Naive thymus-derived CD4-positive, alpha-beta T cell (primary cell): ENCODE data around the gene RFK. TPM values are rescaled to one million over a fixed set of nuclear protein-coding genes. Genes with fewer than 3 reads are reported as not detected.

Experiments used
- ATAC-seq: fragments of 150-1000 bp; cut with Tn5 transposase; 2 replicates; pipeline ENCODE4 v1.10.0; 2021; ENCODE audit warnings: mild to moderate bottlenecking, moderate library complexity
- CTCF ChIA-PET: fragments of 350-600 bp; sonication (Branson Sonifier 250); formaldehyde crosslinking; loops from one replicate; lab custom pipeline; 2021; ENCODE audit warnings: antibody characterized with exemption; lab: Charles Lee
- POLR2A ChIA-PET: fragments of 350-600 bp; sonication (Branson Sonifier 250); formaldehyde crosslinking; loops from one replicate; lab custom pipeline; 2021; ENCODE audit warnings: antibody characterized with exemption, inconsistent platforms; lab: Charles Lee
- DNase-seq, 9 donors: peaks; one replicate each; pipeline versions ENCODE4 v3.0.0 to v3.0.0-alpha.2; 2020 to 2022; ENCODE audit warnings: mixed read lengths in 1 of 9
- H3K27ac ChIP-seq: one replicate; pipeline ENCODE4 v1.7.0; 2013; ENCODE audit warnings: mild to moderate bottlenecking, low read depth, low read length, moderate library complexity
- H3K27me3 ChIP-seq, 2 donors: one replicate each; pipeline ENCODE4 v1.7.0; 2013; ENCODE audit warnings: low read length in 2 of 2, mild to moderate bottlenecking in 2 of 2, moderate library complexity in 2 of 2; ENCODE audit not compliant: control insufficient read depth in 2 of 2, insufficient read depth in 2 of 2
- H3K36me3 ChIP-seq, 3 experiments: 1 replicate in 2 of 3; 2 replicates in 1 of 3; pipeline ENCODE4 v1.7.0; 2013; ENCODE audit warnings: low read length in 3 of 3, mild to moderate bottlenecking in 3 of 3, moderate library complexity in 1 of 3; ENCODE audit not compliant: insufficient read depth in 3 of 3, control insufficient read depth in 2 of 3
- H3K4me1 ChIP-seq, 2 donors: one replicate each; pipeline ENCODE4 v1.7.0; 2013; ENCODE audit warnings: low read length in 2 of 2, mild to moderate bottlenecking in 2 of 2, moderate library complexity in 1 of 2; ENCODE audit not compliant: control insufficient read depth in 2 of 2, insufficient read depth in 2 of 2
- H3K4me3 ChIP-seq: 2 replicates; pipeline ENCODE4 v1.7.0; 2013; ENCODE audit warnings: mild to moderate bottlenecking, low read length
- H3K9me3 ChIP-seq, 3 experiments: 1 replicate in 2 of 3; 2 replicates in 1 of 3; pipeline ENCODE4 v1.7.0; 2013; ENCODE audit warnings: low read length in 3 of 3; ENCODE audit not compliant: control insufficient read depth in 2 of 3
- H3K27ac Mint-ChIP-seq, 9 donors: one replicate each; pipeline ENCODE4 v1.8.0; 2020 to 2022; ENCODE audit warnings: mixed read lengths in 9 of 9, mild to moderate bottlenecking in 8 of 9, moderate library complexity in 5 of 9, inconsistent platforms in 2 of 9
- H3K27me3 Mint-ChIP-seq, 5 donors: one replicate each; pipeline ENCODE4 v1.8.0; 2021 to 2022; ENCODE audit warnings: mixed read lengths in 5 of 5, mild to moderate bottlenecking in 1 of 5
- H3K36me3 Mint-ChIP-seq, 5 donors: one replicate each; pipeline ENCODE4 v1.8.0; 2020 to 2022; ENCODE audit warnings: mixed read lengths in 5 of 5, mild to moderate bottlenecking in 3 of 5, inconsistent platforms in 1 of 5
- H3K4me1 Mint-ChIP-seq, 7 donors: one replicate each; pipeline ENCODE4 v1.8.0; 2020 to 2022; ENCODE audit warnings: mixed read lengths in 7 of 7, mild to moderate bottlenecking in 3 of 7, inconsistent platforms in 1 of 7
- H3K4me3 Mint-ChIP-seq, 10 donors: one replicate each; pipeline ENCODE4 v1.8.0; 2020 to 2022; ENCODE audit warnings: mild to moderate bottlenecking in 10 of 10, mixed read lengths in 10 of 10, moderate library complexity in 6 of 10, inconsistent platforms in 2 of 10
- H3K9me3 Mint-ChIP-seq, 11 donors: one replicate each; pipeline ENCODE4 v1.8.0; 2020 to 2022; ENCODE audit warnings: mixed read lengths in 11 of 11, mild to moderate bottlenecking in 4 of 11, inconsistent platforms in 1 of 11, moderate library complexity in 1 of 11
- intact Hi-C, 2 donors: fragments of 100-400 bp; cut with micrococcal nuclease; formaldehyde crosslinking; loops; one replicate each; pipeline ENCODE4 v1.15.1; 2023
- polyA plus RNA-seq, 2 donors: library from polyadenylated mRNA; unstranded; fragments of 300-500 nt; fragmentation: Illumina TruSeq; gene quantifications; one replicate each; pipeline ENCODE4 v1.2.3, GENCODE V29; 2021
- total RNA-seq, 6 experiments: library from RNA in 5 of 6; stranded (reverse) in 5 of 6; gene quantifications; 1 replicate in 5 of 6; 2 replicates in 1 of 6; pipeline ENCODE4 v1.2.3 and lab custom pipeline; 2021 to 2026

Gene RFK
- total and polyA plus RNA-seq, 7 experiments from 2014 or later, result 6.8 to 25.9 (median 11.5) TPM

DNA sequence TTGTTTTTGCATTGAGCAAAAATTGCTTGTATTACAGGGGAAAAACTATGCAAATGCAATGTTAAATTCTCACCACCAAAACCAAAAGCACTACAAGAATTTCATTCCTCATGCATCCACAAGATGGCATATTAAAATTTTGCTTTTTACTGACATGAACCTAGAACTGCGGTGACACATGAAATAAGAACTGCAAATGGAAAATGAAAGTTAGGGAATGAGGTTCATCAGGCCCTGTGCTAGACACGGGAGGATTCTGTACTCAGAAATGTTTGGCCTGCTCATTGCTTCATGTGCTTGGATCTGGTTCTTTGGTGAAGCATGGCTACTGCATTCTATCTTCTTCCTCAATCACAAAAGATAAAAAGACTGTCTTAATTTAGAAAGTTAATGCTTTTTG is 9.1 kb upstream of the RFK start:
- Mint-ChIP-seq H3K36me3 (no peaks in the 10 kb centered on the region), H3K9me3 (no peaks in the 10 kb centered on the region), H3K4me3 (peak overlapping the region; percentile 48 to 82 (median 70)), H3K4me1 (peaks cover 6 to 35% (median 9%) of the 10 kb centered on the region in 7 donors), H3K27me3 (no peaks in the 10 kb centered on the region), H3K27ac (peak overlapping the region; percentile 67 to 92 (median 77))
- intact Hi-C loops, result loop anchor here (1.0 to 5.0 kb wide), 8 partner anchors 9 to 1859 kb away; partner anchors contain the start of genes RFK (in 2 of the 2) and GCNT1 (in 1 of the 2)
- H3K4me3 ChIP-seq, result peak overlapping the region; percentile 48
- ATAC-seq (peak; percentile 94), DNase-seq (peak in 7 of 9 donors; percentile 39 to 64 (median 51))
- no peaks in the 10 kb centered on the region for H3K9me3 ChIP-seq
- peaks cover 0 to 8% of the 10 kb centered on the region in 2 donors for H3K4me1 ChIP-seq
- ChIA-PET CTCF (interaction anchor here (0.7 kb wide), 1 partner anchor 1226 kb away, joined by 3 read pairs; no protein-coding TSS in a partner anchor), POLR2A (interaction anchor here (1.0 kb wide), 1 partner anchor 9 kb away, joined by 4 read pairs; the partner anchor contains the start of gene RFK)
- H3K27me3 ChIP-seq, result no peaks in the 10 kb centered on the region
- peak overlapping the region; percentile 32 for H3K27ac ChIP-seq
- H3K36me3 ChIP-seq, result no peaks in the 10 kb centered on the region

DNA sequence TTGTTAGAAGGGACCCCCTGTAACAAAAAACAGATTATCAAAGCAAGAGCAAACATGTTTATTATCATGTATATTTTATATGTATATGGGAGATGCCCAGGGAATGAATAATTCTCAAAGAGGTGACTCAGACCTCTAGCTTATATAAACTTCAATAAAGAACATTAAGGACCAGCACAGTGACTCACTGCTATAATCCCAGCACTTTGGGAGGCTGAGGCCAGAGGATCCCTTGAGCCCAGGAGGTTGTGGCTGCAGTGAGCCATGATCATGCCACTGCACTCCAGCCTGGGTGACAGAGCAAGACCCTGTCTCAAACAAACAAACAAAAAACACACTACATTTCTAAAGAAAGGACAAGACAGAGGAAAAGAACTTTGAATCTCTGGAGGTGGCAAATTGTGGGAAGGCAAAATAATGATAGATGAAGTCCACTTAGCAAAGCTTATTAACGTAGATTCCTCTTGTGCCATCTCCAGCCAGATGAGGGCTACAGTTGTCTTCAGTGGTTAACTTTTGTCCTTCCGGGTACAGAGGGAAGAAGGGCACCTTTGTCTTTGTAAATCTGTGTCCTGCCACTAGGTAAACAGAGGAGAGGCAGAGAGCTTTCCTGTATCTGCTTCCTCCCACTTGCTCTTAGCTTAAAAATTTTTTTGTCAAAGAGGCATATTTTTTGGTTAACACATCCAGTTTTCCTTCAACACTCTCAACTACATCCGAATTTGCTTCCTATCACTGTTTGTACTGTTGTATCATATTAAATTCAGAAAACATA is 7.5 kb upstream of the RFK start:
- ATAC-seq, result no peak
- no peak for DNase-seq
- Mint-ChIP-seq H3K27ac (no peak overlapping the region), H3K4me1 (peaks cover 6 to 40% (median 9%) of the 10 kb centered on the region in 7 donors), H3K9me3 (no peaks in the 10 kb centered on the region), H3K36me3 (no peaks in the 10 kb centered on the region), H3K4me3 (no peak overlapping the region), H3K27me3 (no peaks in the 10 kb centered on the region)
- no peaks in the 10 kb centered on the region for H3K27me3 ChIP-seq
- H3K4me3 ChIP-seq, result no peak overlapping the region
- ChIA-PET CTCF (interaction anchor here (1.2 kb wide), 1 partner anchor 88 kb away, joined by 4 read pairs; no protein-coding TSS in a partner anchor), POLR2A (no interaction called here)
- no peak overlapping the region for H3K27ac ChIP-seq
- intact Hi-C loops, result loop anchor here in 1 of 2 donors (2.0 to 5.0 kb wide), 2 partner anchors 57 to 1861 kb away; partner anchors contain the start of gene GCNT1
- no peaks in the 10 kb centered on the region for H3K36me3 ChIP-seq
- H3K4me1 ChIP-seq, result peaks cover 0 to 8% of the 10 kb centered on the region in 2 donors
- no peaks in the 10 kb centered on the region for H3K9me3 ChIP-seq

GRCh38 chr9:76401176-76401575 is 7.0 kb upstream of the RFK start:
- H3K4me1 ChIP-seq, result peaks cover 0 to 8% of the 10 kb centered on the region in 2 donors
- no peak overlapping the region for H3K27ac ChIP-seq
- ChIA-PET POLR2A (no interaction called here), CTCF (interaction anchor here (0.6 kb wide), 2 partner anchors 62 to 91 kb away, joined by 3 to 4 read pairs; no protein-coding TSS in a partner anchor)
- H3K27me3 Mint-ChIP-seq, result no peaks in the 10 kb centered on the region
- H3K9me3 Mint-ChIP-seq, result no peaks in the 10 kb centered on the region
- H3K4me1 Mint-ChIP-seq, result peaks cover 6 to 40% (median 9%) of the 10 kb centered on the region in 7 donors
- no peak overlapping the region for H3K4me3 ChIP-seq
- no peaks in the 10 kb centered on the region for H3K27me3 ChIP-seq
- H3K27ac Mint-ChIP-seq, result no peak overlapping the region
- no peak overlapping the region for H3K4me3 Mint-ChIP-seq
- DNase-seq (no peak), ATAC-seq (no peak)
- intact Hi-C loops, result loop anchor here in 1 of 2 donors (5.0 kb wide), 1 partner anchor 1861 kb away; no protein-coding TSS in a partner anchor
- H3K9me3 ChIP-seq, result no peaks in the 10 kb centered on the region
- H3K36me3 Mint-ChIP-seq, result no peaks in the 10 kb centered on the region
- no peaks in the 10 kb centered on the region for H3K36me3 ChIP-seq

DNA sequence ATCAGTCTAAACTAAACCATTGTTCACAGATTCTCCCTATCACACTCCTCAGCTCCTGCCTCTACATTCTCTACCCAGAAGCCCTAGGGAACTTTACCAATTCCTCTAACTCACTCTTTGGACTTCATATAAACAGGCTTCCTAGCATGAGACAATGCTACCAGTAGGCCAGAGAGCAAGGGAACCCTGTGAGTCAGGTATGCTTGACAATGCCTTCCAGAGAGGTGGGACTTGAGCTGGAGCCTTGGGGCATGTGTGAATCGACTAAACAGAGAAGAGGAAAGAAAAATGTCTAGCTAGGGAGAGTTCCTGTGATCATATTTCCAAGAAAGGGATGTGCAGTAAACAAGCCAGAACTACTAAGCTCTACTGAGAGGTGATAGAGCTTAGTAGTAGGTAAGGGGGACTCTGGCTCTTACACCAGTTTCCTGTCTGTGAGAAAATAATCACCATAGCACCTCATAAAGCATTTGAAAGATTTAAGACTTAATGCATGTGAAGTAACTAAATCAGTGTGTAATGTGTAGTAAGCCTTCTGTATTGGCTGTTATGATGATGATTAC is 6.4 kb upstream of the RFK start:
- ChIA-PET POLR2A (no interaction called here), CTCF (interaction anchor here (0.5 to 0.6 kb wide), 3 partner anchors 11 to 90 kb away, joined by 3 to 4 read pairs (median 3); no protein-coding TSS in a partner anchor)
- H3K27me3 Mint-ChIP-seq, result no peaks in the 10 kb centered on the region
- Histone ChIP-seq H3K9me3 (no peaks in the 10 kb centered on the region), H3K27ac (no peak overlapping the region), H3K4me1 (peaks cover 0 to 10% of the 10 kb centered on the region in 2 donors), H3K27me3 (no peaks in the 10 kb centered on the region), H3K36me3 (no peaks in the 10 kb centered on the region), H3K4me3 (no peak overlapping the region)
- no peak for DNase-seq
- H3K9me3 Mint-ChIP-seq, result no peaks in the 10 kb centered on the region
- intact Hi-C loops, result loop anchor here in 1 of 2 donors (5.0 kb wide), 1 partner anchor 1862 kb away; no protein-coding TSS in a partner anchor
- no peak for ATAC-seq
- peak overlapping the region in 1 of 10 donors; percentile 21 for H3K4me3 Mint-ChIP-seq
- H3K27ac Mint-ChIP-seq, result peak overlapping the region in 1 of 9 donors; percentile 54
- H3K36me3 Mint-ChIP-seq, result no peaks in the 10 kb centered on the region
- H3K4me1 Mint-ChIP-seq, result peaks cover 6 to 41% (median 11%) of the 10 kb centered on the region in 7 donors

- H3K9me3 Mint-ChIP-seq, result peaks cover 0 to under 1% (median 0%) of the 10 kb centered on the region in 11 donors
- no peaks in the 10 kb centered on the region for H3K27me3 Mint-ChIP-seq
- Histone ChIP-seq H3K9me3 (no peaks in the 10 kb centered on the region), H3K27me3 (no peaks in the 10 kb centered on the region), H3K27ac (no peak overlapping the region), H3K4me1 (peaks cover 4 to 15% of the 10 kb centered on the region in 2 donors), H3K36me3 (no peaks in the 10 kb centered on the region), H3K4me3 (no peak overlapping the region)
- ChIA-PET POLR2A (interaction anchor here (0.7 kb wide), 1 partner anchor 1359 kb away, joined by 5 read pairs; no protein-coding TSS in a partner anchor), CTCF (no interaction called here)
- H3K4me1 Mint-ChIP-seq, result peaks cover 12 to 40% (median 19%) of the 10 kb centered on the region in 7 donors
- ATAC-seq (no peak), DNase-seq (no peak)
- H3K4me3 Mint-ChIP-seq, result no peak overlapping the region
- no peaks in the 10 kb centered on the region for H3K36me3 Mint-ChIP-seq
- H3K27ac Mint-ChIP-seq, result no peak overlapping the region
- intact Hi-C loops, result loop anchor here in 1 of 2 donors (5.0 to 10.0 kb wide), 2 partner anchors 1245 to 1862 kb away; no protein-coding TSS in a partner anchor
Observed at GRCh38 chr9:76399856-76400255, 5.6 kb upstream of the RFK start.

DNA sequence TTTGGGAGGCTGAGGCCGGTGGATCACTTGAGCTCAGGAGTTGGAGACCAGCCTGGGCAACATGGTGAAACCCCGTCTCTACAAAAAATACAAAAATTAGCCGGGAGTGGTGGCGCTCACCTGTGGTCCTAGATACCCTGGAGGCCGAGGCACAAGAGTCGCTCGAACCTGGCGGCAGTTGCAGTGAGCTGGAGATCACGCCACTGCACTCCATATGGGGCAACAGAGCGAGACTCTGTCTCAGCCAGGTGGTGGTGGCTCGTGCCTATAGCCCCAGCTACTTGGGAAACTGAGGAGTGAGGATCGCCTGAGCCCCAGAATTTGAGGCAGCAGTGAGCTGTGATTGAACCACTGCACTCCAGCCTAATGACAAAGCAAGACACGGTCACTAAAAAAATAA is 2.4 kb upstream of the RFK start:
- POLR2A ChIA-PET, result no interaction called here
- H3K27ac Mint-ChIP-seq, result no peak overlapping the region
- peaks cover 17 to 43% (median 27%) of the 10 kb centered on the region in 7 donors for H3K4me1 Mint-ChIP-seq
- no peak for ATAC-seq
- peaks cover 0 to 9% (median 0%) of the 10 kb centered on the region in 11 donors for H3K9me3 Mint-ChIP-seq
- DNase-seq, result no peak
- intact Hi-C loops, result loop anchor here in 1 of 2 donors (10.0 kb wide), 1 partner anchor 1242 kb away; no protein-coding TSS in a partner anchor
- H3K36me3 ChIP-seq, result peaks cover 0 to 5% (median 0%) of the 10 kb centered on the region in 3 experiments
- H3K4me3 ChIP-seq, result no peak overlapping the region
- no peak overlapping the region for H3K4me3 Mint-ChIP-seq
- no peaks in the 10 kb centered on the region for H3K27me3 ChIP-seq
- no peaks in the 10 kb centered on the region for H3K27me3 Mint-ChIP-seq
- CTCF ChIA-PET, result no interaction called here
- peaks cover 10 to 13% of the 10 kb centered on the region in 2 donors for H3K4me1 ChIP-seq
- H3K36me3 Mint-ChIP-seq, result peaks cover 0 to 10% (median 8%) of the 10 kb centered on the region in 5 donors
- H3K27ac ChIP-seq, result no peak overlapping the region
- H3K9me3 ChIP-seq, result no peaks in the 10 kb centered on the region
